Raji (cell line): Measurements from ENCODE around the gene TRIOBP.

Experiments used
- POLR2A ChIP-seq: IDR thresholded peaks from 2 replicates; pipeline ENCODE4 v1.6.1; 2011; ENCODE audit warnings: low read depth, low read length, control low read depth; ENCODE audit not compliant: insufficient read depth

TRIOBP gene

GRCh38 chr22:37746366-37747079, 49.7 kb downstream of the TRIOBP start:
- peak; percentile 15; the same call in 1 of the 2 replicates for TF ChIP-seq POLR2A

- no peak for TF ChIP-seq POLR2A
Observed at GRCh38 chr22:37747080-37747714, 50.3 kb downstream of the TRIOBP start.

GRCh38 chr22:37747715-37748100, 50.9 kb downstream of the TRIOBP start:
- no peak for TF ChIP-seq POLR2A

- TF ChIP-seq POLR2A, result no peak
Observed at GRCh38 chr22:37748659-37749058, 51.8 kb downstream of the TRIOBP start.

GRCh38 chr22:37749226-37749625, 52.4 kb downstream of the TRIOBP start:
- TF ChIP-seq POLR2A, result no peak

GRCh38 chr22:37749831-37750595, 53.2 kb downstream of the TRIOBP start:
- TF ChIP-seq POLR2A, result no peak

GRCh38 chr22:37750596-37751162, 53.8 kb downstream of the TRIOBP start:
- no peak for TF ChIP-seq POLR2A

- no peak for TF ChIP-seq POLR2A
Observed at GRCh38 chr22:37751449-37752188, 54.8 kb downstream of the TRIOBP start.

GRCh38 chr22:37752189-37753087, 55.6 kb downstream of the TRIOBP start:
- TF ChIP-seq POLR2A, result no peak

GRCh38 chr22:37753746-37754145, 56.9 kb downstream of the TRIOBP start:
- TF ChIP-seq POLR2A, result no peak

GRCh38 chr22:37757663-37758062, 60.8 kb downstream of the TRIOBP start:
- no peak for TF ChIP-seq POLR2A

- TF ChIP-seq POLR2A, result no peak
Observed at GRCh38 chr22:37758694-37759093, 61.8 kb downstream of the TRIOBP start.

GRCh38 chr22:37759281-37759680, 62.4 kb downstream of the TRIOBP start:
- no peak for TF ChIP-seq POLR2A

GRCh38 chr22:37760152-37760551, 63.3 kb downstream of the TRIOBP start:
- no peak for TF ChIP-seq POLR2A
